ENCODE data around the gene AP2S1. TPM values are rescaled to one million over a fixed set of nuclear protein-coding genes. Genes with fewer than 3 reads are reported as not detected.

AP2S1 gene
- total RNA-seq, 1 experiment from 2014 or later = 330 TPM

GRCh38 chr19:46880431-46880830 lies 29.8 kb upstream of the AP2S1 start:
- Histone ChIP-seq H3F3A (ENCODE audit: low read length, unreplicated experiment) (no peaks in the 10 kb centered on the region), H2AFZ (ENCODE audit: low read length) (no peak overlapping the region), H3K9ac (ENCODE audit: low read length) (no peak overlapping the region), H4K20me1 (ENCODE audit: low read length) (no peaks in the 10 kb centered on the region), H3K9me3 (ENCODE audit: low read length) (no peaks in the 10 kb centered on the region), H3K4me3 (ENCODE audit: low read length) (no peak overlapping the region), H3K9me2 (replicated peaks; ENCODE audit: low read length) (no peaks in the 10 kb centered on the region), H3K79me2 (ENCODE audit: low read length) (peaks cover 68% of the 10 kb centered on the region), H3K4me1 (ENCODE audit: insufficient read depth, low read length) (peaks cover 18% of the 10 kb centered on the region), H3K27me3 (ENCODE audit: low read length) (no peaks in the 10 kb centered on the region), H3K27ac (ENCODE audit: low read length) (no peak overlapping the region), H3K36me3 (ENCODE audit: low read depth, low read length) (no peaks in the 10 kb centered on the region), H3K4me2 (ENCODE audit: low read length) (no peak overlapping the region)
- POLR2A ChIA-PET (ENCODE audit: unreplicated experiment) = no interaction called here
- no peak for DNase-seq
- intact Hi-C loops (cut with micrococcal nuclease) = no loop called here
- TF ChIP-seq EZH2phosphoT487 (IDR thresholded peaks at IDR 0.05; ENCODE audit: borderline replicate concordance, low read length) = no peak
- TF ChIP-seq EZH2 (IDR thresholded peaks at IDR 0.05; ENCODE audit: low read length, unreplicated experiment) = no peak
- no peak for TF ChIP-seq CTCF (conservative IDR thresholded peaks at IDR 0.05; ENCODE audit: low read depth, low read length)
- CTCF ChIA-PET = no interaction called here
- ATAC-seq = no peak
- BruUV-seq (replicated peaks) = no TSS peak

DNA sequence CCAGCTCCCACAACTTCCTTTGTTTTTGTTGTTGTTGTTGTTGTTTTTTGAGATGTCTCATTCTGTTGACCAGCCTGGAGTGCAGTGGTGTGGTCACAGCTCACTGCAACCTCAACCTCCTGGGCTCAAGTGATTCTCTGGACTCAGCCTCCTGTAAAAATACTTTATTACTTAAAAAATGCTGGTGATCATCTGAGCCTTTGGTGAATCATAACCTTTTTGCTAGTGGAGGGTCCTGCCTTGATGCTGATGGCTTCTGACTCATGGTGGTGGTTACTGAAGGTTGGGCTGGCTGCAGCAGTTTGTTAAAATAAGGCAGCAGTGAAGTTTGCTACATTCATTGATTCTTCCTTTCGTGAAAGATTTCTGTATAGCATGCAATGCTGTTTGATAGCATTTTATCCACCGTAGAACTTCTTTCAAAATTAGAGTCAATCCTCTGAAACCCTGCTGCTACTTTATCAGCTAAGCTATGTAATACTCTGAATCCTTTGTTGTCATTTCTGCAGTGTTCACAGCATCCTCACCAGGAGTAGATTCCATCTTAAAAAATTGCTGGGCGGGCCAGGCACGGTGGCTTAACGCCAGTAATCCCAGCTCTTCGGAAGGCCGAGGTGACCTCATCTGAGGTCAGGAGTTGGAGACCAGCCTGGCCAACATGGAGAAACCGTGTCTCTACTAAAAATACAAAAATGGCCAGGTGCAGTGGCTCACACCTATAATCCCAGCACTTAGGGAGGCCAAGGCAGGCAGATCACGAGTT lies 28.1 kb upstream of the AP2S1 start:
- H4K20me1 ChIP-seq (ENCODE audit: low read length) = no peaks in the 10 kb centered on the region
- H2AFZ ChIP-seq (ENCODE audit: low read length) = no peak overlapping the region
- peak overlapping the region; percentile 19; the same call in 1 of the 2 replicates for H3K9ac ChIP-seq (ENCODE audit: low read length)
- CTCF ChIA-PET = no interaction called here
- no peaks in the 10 kb centered on the region for H3K9me2 ChIP-seq (replicated peaks; ENCODE audit: low read length)
- BruUV-seq (replicated peaks) = no TSS peak
- no peaks in the 10 kb centered on the region for H3K27me3 ChIP-seq (ENCODE audit: low read length)
- H3K27ac ChIP-seq (ENCODE audit: low read length) = peak overlapping the region; percentile 90
- H3K79me2 ChIP-seq (ENCODE audit: low read length) = peaks cover 68% of the 10 kb centered on the region
- ATAC-seq = peak; percentile 91
- no peaks in the 10 kb centered on the region for H3K9me3 ChIP-seq (ENCODE audit: low read length)
- peak overlapping the region; percentile 23; the same call in 1 of the 2 replicates for H3K4me3 ChIP-seq (ENCODE audit: low read length)
- H3K36me3 ChIP-seq (ENCODE audit: low read depth, low read length) = no peaks in the 10 kb centered on the region
- H3K4me1 ChIP-seq (ENCODE audit: insufficient read depth, low read length) = peaks cover 26% of the 10 kb centered on the region
- no peak for TF ChIP-seq CTCF (conservative IDR thresholded peaks at IDR 0.05; ENCODE audit: low read depth, low read length)
- TF ChIP-seq EZH2phosphoT487 (IDR thresholded peaks at IDR 0.05; ENCODE audit: borderline replicate concordance, low read length) = no peak
- TF ChIP-seq EZH2 (IDR thresholded peaks at IDR 0.05; ENCODE audit: low read length, unreplicated experiment) = no peak
- peak; percentile 80 for DNase-seq
- POLR2A ChIA-PET (ENCODE audit: unreplicated experiment) = no interaction called here
- no peaks in the 10 kb centered on the region for H3F3A ChIP-seq (ENCODE audit: low read length, unreplicated experiment)
- intact Hi-C loops (cut with micrococcal nuclease) = loop anchor here (1.0 kb wide), 1 partner anchor 12 kb away; no protein-coding TSS in a partner anchor
- H3K4me2 ChIP-seq (ENCODE audit: low read length) = peak overlapping the region; percentile 76

GRCh38 chr19:46875657-46876056 lies 25.0 kb upstream of the AP2S1 start:
- Histone ChIP-seq H3K9me2 (replicated peaks; ENCODE audit: low read length) (no peaks in the 10 kb centered on the region), H2AFZ (ENCODE audit: low read length) (no peak overlapping the region), H3K9ac (ENCODE audit: low read length) (no peak overlapping the region), H4K20me1 (ENCODE audit: low read length) (no peaks in the 10 kb centered on the region), H3K36me3 (ENCODE audit: low read depth, low read length) (no peaks in the 10 kb centered on the region), H3K27ac (ENCODE audit: low read length) (no peak overlapping the region), H3K9me3 (ENCODE audit: low read length) (no peaks in the 10 kb centered on the region), H3F3A (ENCODE audit: low read length, unreplicated experiment) (no peaks in the 10 kb centered on the region), H3K4me1 (ENCODE audit: insufficient read depth, low read length) (peaks cover 29% of the 10 kb centered on the region), H3K4me2 (ENCODE audit: low read length) (no peak overlapping the region), H3K79me2 (ENCODE audit: low read length) (peaks cover 75% of the 10 kb centered on the region), H3K27me3 (ENCODE audit: low read length) (no peaks in the 10 kb centered on the region), H3K4me3 (ENCODE audit: low read length) (no peak overlapping the region)
- ChIA-PET CTCF (no interaction called here), POLR2A (ENCODE audit: unreplicated experiment) (no interaction called here)
- ATAC-seq (no peak), DNase-seq (no peak)
- TSS peak; percentile 18 for BruUV-seq (replicated peaks)
- no peak for TF ChIP-seq CTCF (conservative IDR thresholded peaks at IDR 0.05; ENCODE audit: low read depth, low read length)
- TF ChIP-seq EZH2phosphoT487 (IDR thresholded peaks at IDR 0.05; ENCODE audit: borderline replicate concordance, low read length) = no peak
- TF ChIP-seq EZH2 (IDR thresholded peaks at IDR 0.05; ENCODE audit: low read length, unreplicated experiment) = no peak
- intact Hi-C loops (cut with micrococcal nuclease) = no loop called here
